Measurements from ENCODE around the gene TMEM235. TPM values are rescaled to one million over a fixed set of nuclear protein-coding genes. Genes with fewer than 3 reads are reported as not detected.

The TMEM235 gene
- total RNA-seq, result not detected

GRCh38 chr17:78230996-78231935, at the start of gene TMEM235:
Gene TMEM235, plus strand, starts transcription at chr17:78231631. Its CDS starts 393 bp downstream, at chr17:78232024.
- Mint-ChIP-seq H3K4me3 (no peak within 1 kb of the TSS), H3K27me3 (peaks cover 33% of the 10 kb centered on the region), H3K9me3 (ENCODE audit: low read depth) (no peaks in the 10 kb centered on the region), H3K27ac (no peak within 1 kb of the TSS), H3K4me1 (peaks cover 8% of the 10 kb centered on the region), H3K36me3 (no peaks in the 10 kb centered on the region)
- ATAC-seq (no peak), DNase-seq (no peak)
- CTCF ChIA-PET, result interaction anchor here (0.7 kb wide), 1 partner anchor 207 kb away, joined by 3 read pairs; no protein-coding TSS in a partner anchor

GRCh38 chr17:78182504-78182903, 48.9 kb upstream of the TMEM235 start:
- CTCF ChIA-PET, result interaction anchor here (1.2 kb wide), 1 partner anchor 45 kb away, joined by 3 read pairs; no protein-coding TSS in a partner anchor
- no peak overlapping the region for H3K27ac Mint-ChIP-seq
- peaks cover 61% of the 10 kb centered on the region for H3K4me1 Mint-ChIP-seq
- no peaks in the 10 kb centered on the region for H3K9me3 Mint-ChIP-seq (ENCODE audit: low read depth)
- no peak for DNase-seq
- H3K4me3 Mint-ChIP-seq, result no peak overlapping the region
- H3K27me3 Mint-ChIP-seq, result no peaks in the 10 kb centered on the region
- peaks cover 52% of the 10 kb centered on the region for H3K36me3 Mint-ChIP-seq
- no peak for ATAC-seq

- H3K4me3 Mint-ChIP-seq, result no peak overlapping the region
- CTCF ChIA-PET, result interaction anchor here (3.4 kb wide), 1 partner anchor 7 kb away, joined by 31 read pairs; no protein-coding TSS in a partner anchor
- H3K27ac Mint-ChIP-seq, result no peak overlapping the region
- peaks cover 64% of the 10 kb centered on the region for H3K4me1 Mint-ChIP-seq
- ATAC-seq, result no peak
- H3K9me3 Mint-ChIP-seq (ENCODE audit: low read depth), result no peaks in the 10 kb centered on the region
- H3K36me3 Mint-ChIP-seq, result peaks cover 44% of the 10 kb centered on the region
- DNase-seq, result no peak
- H3K27me3 Mint-ChIP-seq, result no peaks in the 10 kb centered on the region
Observed at GRCh38 chr17:78183916-78184315, 47.5 kb upstream of the TMEM235 start.

GRCh38 chr17:78184351-78184750, 47.1 kb upstream of the TMEM235 start:
- Mint-ChIP-seq H3K27ac (no peak overlapping the region), H3K27me3 (no peaks in the 10 kb centered on the region), H3K9me3 (ENCODE audit: low read depth) (no peaks in the 10 kb centered on the region), H3K36me3 (peaks cover 40% of the 10 kb centered on the region), H3K4me1 (peaks cover 62% of the 10 kb centered on the region), H3K4me3 (peak overlapping the region; percentile 4)
- no peak for DNase-seq
- CTCF ChIA-PET, result interaction anchor here (2.0 to 3.4 kb wide), 2 partner anchors 8 to 47 kb away, joined by 8 to 31 read pairs; no protein-coding TSS in a partner anchor
- no peak for ATAC-seq

GRCh38 chr17:78184868-78185267, 46.6 kb upstream of the TMEM235 start:
- Mint-ChIP-seq H3K9me3 (ENCODE audit: low read depth) (no peaks in the 10 kb centered on the region), H3K27ac (peak overlapping the region; percentile 9), H3K27me3 (no peaks in the 10 kb centered on the region), H3K4me3 (peak overlapping the region; percentile 81), H3K36me3 (peaks cover 37% of the 10 kb centered on the region), H3K4me1 (peaks cover 57% of the 10 kb centered on the region)
- CTCF ChIA-PET, result interaction anchor here (1.0 to 3.4 kb wide), 3 partner anchors 8 to 67 kb away, joined by 3 to 31 read pairs (median 8); no protein-coding TSS in a partner anchor
- DNase-seq (no peak), ATAC-seq (no peak)

GRCh38 chr17:78185981-78186691, 45.3 kb upstream of the TMEM235 start:
- peak; percentile 5 for ATAC-seq
- Mint-ChIP-seq H3K9me3 (ENCODE audit: low read depth) (no peaks in the 10 kb centered on the region), H3K4me1 (peaks cover 48% of the 10 kb centered on the region), H3K27me3 (no peaks in the 10 kb centered on the region), H3K36me3 (peaks cover 28% of the 10 kb centered on the region), H3K27ac (peak overlapping the region; percentile 66), H3K4me3 (peak overlapping the region; percentile 81)
- DNase-seq, result no peak
- CTCF ChIA-PET, result interaction anchor here (0.8 to 3.4 kb wide), 10 partner anchors 9 to 103 kb away, joined by 3 to 31 read pairs (median 5); no protein-coding TSS in a partner anchor

- H3K4me1 Mint-ChIP-seq, result peaks cover 43% of the 10 kb centered on the region
- H3K9me3 Mint-ChIP-seq (ENCODE audit: low read depth), result no peaks in the 10 kb centered on the region
- H3K27me3 Mint-ChIP-seq, result no peaks in the 10 kb centered on the region
- H3K4me3 Mint-ChIP-seq, result peak within 1 kb of the TSS; percentile 81
- DNase-seq (peak; percentile 97), ATAC-seq (peak; percentile 95)
- peaks cover 24% of the 10 kb centered on the region for H3K36me3 Mint-ChIP-seq
- peak within 1 kb of the TSS; percentile 78 for H3K27ac Mint-ChIP-seq
- CTCF ChIA-PET, result interaction anchor here (0.8 to 3.4 kb wide), 9 partner anchors 10 to 103 kb away, joined by 3 to 31 read pairs (median 5); no protein-coding TSS in a partner anchor
Observed at GRCh38 chr17:78186692-78187595, 44.5 kb upstream of the TMEM235 start, which contains the start of the genes AFMID and TK1. Gene AFMID, plus strand, starts transcription at chr17:78187362. Its CDS starts 9 bp downstream, at chr17:78187371. Gene TK1, minus strand, starts transcription at chr17:78187052. Its CDS starts 58 bp downstream, at chr17:78186994.

- peaks cover 22% of the 10 kb centered on the region for H3K36me3 Mint-ChIP-seq
- CTCF ChIA-PET, result interaction anchor here (1.2 kb wide), 1 partner anchor 9 kb away, joined by 4 read pairs; no protein-coding TSS in a partner anchor
- no peaks in the 10 kb centered on the region for H3K9me3 Mint-ChIP-seq (ENCODE audit: low read depth)
- no peak overlapping the region for H3K4me3 Mint-ChIP-seq
- H3K27me3 Mint-ChIP-seq, result no peaks in the 10 kb centered on the region
- ATAC-seq, result no peak
- H3K27ac Mint-ChIP-seq, result no peak overlapping the region
- no peak for DNase-seq
- peaks cover 16% of the 10 kb centered on the region for H3K4me1 Mint-ChIP-seq
Observed at GRCh38 chr17:78196716-78197115, 34.7 kb upstream of the TMEM235 start.

- H3K36me3 Mint-ChIP-seq, result peaks cover 22% of the 10 kb centered on the region
- peak overlapping the region; percentile 63 for H3K27ac Mint-ChIP-seq
- H3K4me1 Mint-ChIP-seq, result peaks cover 16% of the 10 kb centered on the region
- H3K4me3 Mint-ChIP-seq, result no peak overlapping the region
- DNase-seq, result no peak
- ATAC-seq, result no peak
- CTCF ChIA-PET, result interaction anchor here (1.2 kb wide), 1 partner anchor 9 kb away, joined by 4 read pairs; no protein-coding TSS in a partner anchor
- no peaks in the 10 kb centered on the region for H3K9me3 Mint-ChIP-seq (ENCODE audit: low read depth)
- H3K27me3 Mint-ChIP-seq, result no peaks in the 10 kb centered on the region
Observed at GRCh38 chr17:78197147-78197832, 34.1 kb upstream of the TMEM235 start.

- CTCF ChIA-PET, result interaction anchor here (0.7 to 0.8 kb wide), 2 partner anchors 15 to 115 kb away, joined by 3 read pairs; no protein-coding TSS in a partner anchor
- Mint-ChIP-seq H3K9me3 (ENCODE audit: low read depth) (no peaks in the 10 kb centered on the region), H3K27ac (no peak overlapping the region), H3K27me3 (no peaks in the 10 kb centered on the region), H3K36me3 (peaks cover 16% of the 10 kb centered on the region), H3K4me1 (peaks cover 16% of the 10 kb centered on the region), H3K4me3 (no peak overlapping the region)
- DNase-seq (no peak), ATAC-seq (no peak)
Observed at GRCh38 chr17:78200451-78200850, 31.0 kb upstream of the TMEM235 start.

- peaks cover 13% of the 10 kb centered on the region for H3K4me1 Mint-ChIP-seq
- DNase-seq (no peak), ATAC-seq (no peak)
- peaks cover 6% of the 10 kb centered on the region for H3K36me3 Mint-ChIP-seq
- H3K27ac Mint-ChIP-seq, result no peak overlapping the region
- no peak overlapping the region for H3K4me3 Mint-ChIP-seq
- no peaks in the 10 kb centered on the region for H3K9me3 Mint-ChIP-seq (ENCODE audit: low read depth)
- CTCF ChIA-PET, result interaction anchor here (0.7 to 1.2 kb wide), 4 partner anchors 24 to 189 kb away, joined by 3 to 5 read pairs (median 4); no protein-coding TSS in a partner anchor
- H3K27me3 Mint-ChIP-seq, result no peaks in the 10 kb centered on the region
Observed at GRCh38 chr17:78202666-78203065, 28.8 kb upstream of the TMEM235 start.

Data from activated CD8-positive, alpha-beta memory T cell treated with anti-CD3 and anti-CD28 coated beads, Interleukin-2, amount 10 ng/mL, durations not matched to agents 7 days and 5 days (primary cell).